Stimulated activated CD4-positive, alpha-beta T cell treated with anti-CD3 and anti-CD28 coated beads, Interleukin-4, amount 100 ng/mL, for 1 hour (primary cell): ENCODE results near the gene FXYD1.
"Not testable (repeated sequence)": the region's sequence is repeated elsewhere in the genome, so short reads cannot be mapped to it uniquely, and the experiment has no call there.

Experiments used
- DNase-seq: peaks from one replicate; pipeline ENCODE4 v3.0.0-alpha.2; 2020

FXYD1 gene

GRCh38 chr19:35138305-35138892 lies at the start of gene FXYD1:
Gene FXYD1, plus strand, starts transcription at chr19:35138824. Its CDS starts 1,256 bp downstream, at chr19:35140080.
- no peak for DNase-seq

GRCh38 chr19:35089554-35089953 lies 49.1 kb upstream of the FXYD1 start:
- no peak for DNase-seq

GRCh38 chr19:35090160-35090505 lies 48.5 kb upstream of the FXYD1 start:
- DNase-seq = no peak

GRCh38 chr19:35090506-35091214 lies 48.0 kb upstream of the FXYD1 start:
- DNase-seq = peak; percentile 21

GRCh38 chr19:35093430-35093829 lies 45.2 kb upstream of the FXYD1 start:
- no peak for DNase-seq

- no peak for DNase-seq
These were observed 44.5 kb upstream of the FXYD1 start for GRCh38 chr19:35093941-35094647.

- DNase-seq = no peak
These were observed 44.0 kb upstream of the FXYD1 start for GRCh38 chr19:35094656-35095055.

- DNase-seq = no peak
These were observed 42.8 kb upstream of the FXYD1 start for GRCh38 chr19:35095667-35096368.

GRCh38 chr19:35098413-35099049 lies 40.1 kb upstream of the FXYD1 start:
- DNase-seq = no peak

- no peak for DNase-seq
These were observed 39.3 kb upstream of the FXYD1 start for GRCh38 chr19:35099155-35099896.

- no peak for DNase-seq
These were observed 38.7 kb upstream of the FXYD1 start for GRCh38 chr19:35099897-35100275.

GRCh38 chr19:35100588-35101533 lies 37.8 kb upstream of the FXYD1 start:
- DNase-seq = no peak

GRCh38 chr19:35101949-35102348 lies 36.7 kb upstream of the FXYD1 start:
- not testable (repeated sequence) for DNase-seq

GRCh38 chr19:35103614-35104013 lies 35.0 kb upstream of the FXYD1 start:
- DNase-seq = not testable (repeated sequence)

GRCh38 chr19:35104361-35104760 lies 34.3 kb upstream of the FXYD1 start:
- no peak for DNase-seq

- DNase-seq = no peak
These were observed 33.6 kb upstream of the FXYD1 start for GRCh38 chr19:35105047-35105410.

GRCh38 chr19:35105411-35106290 lies 33.0 kb upstream of the FXYD1 start:
- no peak for DNase-seq

GRCh38 chr19:35106291-35106583 lies 32.4 kb upstream of the FXYD1 start:
- no peak for DNase-seq

GRCh38 chr19:35106898-35107541 lies 31.6 kb upstream of the FXYD1 start:
- no peak for DNase-seq

GRCh38 chr19:35107545-35107944 lies 31.1 kb upstream of the FXYD1 start:
- no peak for DNase-seq
